Measurements from ENCODE around the gene MYOCOS.
"Not testable (repeated sequence)": the region's sequence is repeated elsewhere in the genome, so short reads cannot be mapped to it uniquely, and the experiment has no call there.

DNA sequence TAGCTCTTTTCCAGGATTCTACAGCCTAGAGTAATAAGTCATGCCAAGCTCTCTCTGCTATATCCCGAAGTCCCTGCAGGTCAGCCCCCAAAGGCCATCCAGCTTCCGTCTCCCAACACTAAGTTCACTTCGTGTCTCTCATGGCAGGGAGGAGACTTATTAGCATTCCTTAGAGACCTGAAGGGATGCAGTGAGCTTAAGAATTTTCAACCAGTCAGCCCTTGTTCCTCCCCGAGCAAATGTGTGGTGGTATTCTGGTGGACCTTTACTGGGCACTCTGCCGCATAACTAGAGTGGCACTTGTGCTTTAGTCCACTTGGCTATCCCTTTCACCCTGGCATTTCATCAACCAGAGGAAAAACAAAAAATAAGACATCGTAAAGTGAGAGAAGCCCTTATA, 19.0 kb upstream of the MYOCOS start:
- TF ChIP-seq ARNT (IDR thresholded peaks at IDR 0.05); FOXK2 (IDR thresholded peaks at IDR 0.05); TARDBP (IDR thresholded peaks at IDR 0.05); SP1 (IDR thresholded peaks at IDR 0.05); L3MBTL2 (conservative IDR thresholded peaks at IDR 0.05); FOXA1 (IDR thresholded peaks at IDR 0.05); FOXM1 (IDR thresholded peaks at IDR 0.05; ENCODE audit: borderline replicate concordance): not testable (repeated sequence)

All from HEK293T (cell line).